AG09309 (cell line): Measurements from ENCODE around the gene IFI27L2.
A peak's percentile ranks its signal among the peaks of the same experiment; 100 is the strongest.

Experiments
- DNase-seq: peaks from one replicate; pipeline ENCODE4 v3.0.0-alpha.2; 2010; ENCODE audit warnings: low read depth
- H3K4me3 ChIP-seq: 2 replicates; pipeline ENCODE4 v1.5.1; 2011; ENCODE audit warnings: mild to moderate bottlenecking, low read depth, low read length, moderate library complexity; ENCODE audit not compliant: control insufficient read depth
- TF ChIP-seq, protein P1 (sequence below): IDR thresholded peaks from 2 replicates; pipeline ENCODE4 v1.5.1; 2011; ENCODE audit warnings: mild to moderate bottlenecking, low read depth, low read length, inconsistent platforms; ENCODE audit not compliant: insufficient read depth, control insufficient read depth; ENCODE audit errors: missing control alignments

The IFI27L2 gene

DNA sequence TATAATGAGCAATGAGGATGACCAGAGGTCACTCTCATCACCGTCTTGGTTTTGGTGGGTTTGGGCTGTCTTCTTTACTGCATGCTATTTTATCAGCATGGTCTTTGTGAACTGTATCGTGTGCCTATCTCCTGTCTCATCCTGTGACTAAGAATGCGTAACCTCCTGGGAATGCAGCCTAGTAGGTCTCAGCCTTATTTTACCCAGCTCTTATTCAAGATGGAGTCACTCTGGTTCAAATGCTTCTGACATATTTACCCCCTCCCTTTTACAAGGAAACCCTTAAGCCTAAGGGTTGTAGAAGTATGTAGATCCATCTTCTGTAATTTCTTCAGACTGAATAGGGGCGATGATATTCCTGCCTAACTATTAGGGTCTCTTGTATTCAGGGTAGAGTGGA is 39.9 kb downstream of the IFI27L2 start:
- no peak overlapping the region for H3K4me3 ChIP-seq
- TF ChIP-seq, protein P1, sequence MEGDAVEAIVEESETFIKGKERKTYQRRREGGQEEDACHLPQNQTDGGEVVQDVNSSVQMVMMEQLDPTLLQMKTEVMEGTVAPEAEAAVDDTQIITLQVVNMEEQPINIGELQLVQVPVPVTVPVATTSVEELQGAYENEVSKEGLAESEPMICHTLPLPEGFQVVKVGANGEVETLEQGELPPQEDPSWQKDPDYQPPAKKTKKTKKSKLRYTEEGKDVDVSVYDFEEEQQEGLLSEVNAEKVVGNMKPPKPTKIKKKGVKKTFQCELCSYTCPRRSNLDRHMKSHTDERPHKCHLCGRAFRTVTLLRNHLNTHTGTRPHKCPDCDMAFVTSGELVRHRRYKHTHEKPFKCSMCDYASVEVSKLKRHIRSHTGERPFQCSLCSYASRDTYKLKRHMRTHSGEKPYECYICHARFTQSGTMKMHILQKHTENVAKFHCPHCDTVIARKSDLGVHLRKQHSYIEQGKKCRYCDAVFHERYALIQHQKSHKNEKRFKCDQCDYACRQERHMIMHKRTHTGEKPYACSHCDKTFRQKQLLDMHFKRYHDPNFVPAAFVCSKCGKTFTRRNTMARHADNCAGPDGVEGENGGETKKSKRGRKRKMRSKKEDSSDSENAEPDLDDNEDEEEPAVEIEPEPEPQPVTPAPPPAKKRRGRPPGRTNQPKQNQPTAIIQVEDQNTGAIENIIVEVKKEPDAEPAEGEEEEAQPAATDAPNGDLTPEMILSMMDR: no peak
- DNase-seq: no peak

DNA sequence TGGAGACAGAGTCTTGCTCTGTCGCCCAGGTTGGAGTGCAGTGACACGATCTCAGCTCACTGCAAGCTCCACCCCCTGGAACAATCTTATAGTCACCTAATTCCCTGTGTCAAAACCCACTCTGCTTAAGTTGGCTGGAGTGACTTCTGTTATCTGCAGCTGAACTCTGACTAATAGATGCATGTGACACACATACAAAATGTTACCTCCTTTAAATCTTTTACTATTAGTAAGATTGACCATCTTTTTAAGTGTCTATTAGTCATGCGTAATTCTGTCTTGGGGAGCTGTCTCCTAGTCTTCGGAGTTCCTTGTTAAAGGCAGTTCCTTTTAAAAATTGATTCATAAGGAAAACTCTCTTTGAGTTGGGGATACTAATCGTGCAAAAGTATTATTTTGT is 40.9 kb downstream of the IFI27L2 start:
- DNase-seq: no peak
- no peak overlapping the region for H3K4me3 ChIP-seq
- TF ChIP-seq, protein P1: no peak

DNA sequence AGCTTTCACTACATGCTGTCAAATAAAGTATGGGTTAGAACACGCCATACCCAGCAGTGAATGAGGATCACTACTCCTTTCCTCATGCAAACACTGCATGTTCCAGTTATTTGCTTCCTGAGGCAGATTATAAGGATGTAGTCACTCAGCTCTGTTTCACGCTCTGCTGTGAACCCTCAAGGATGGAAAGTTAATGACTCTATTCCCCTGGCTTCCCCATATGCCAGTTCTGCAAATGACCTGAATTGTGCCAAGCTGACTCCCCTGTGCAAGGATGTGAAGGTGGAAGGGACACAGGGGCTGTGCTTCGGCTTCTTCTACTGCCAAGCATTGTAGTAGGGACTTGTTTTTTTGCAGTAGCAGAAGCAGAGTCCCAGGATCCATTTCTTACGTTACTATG is 41.5 kb downstream of the IFI27L2 start:
- TF ChIP-seq, protein P1: no peak
- H3K4me3 ChIP-seq: no peak overlapping the region
- DNase-seq: no peak

DNA sequence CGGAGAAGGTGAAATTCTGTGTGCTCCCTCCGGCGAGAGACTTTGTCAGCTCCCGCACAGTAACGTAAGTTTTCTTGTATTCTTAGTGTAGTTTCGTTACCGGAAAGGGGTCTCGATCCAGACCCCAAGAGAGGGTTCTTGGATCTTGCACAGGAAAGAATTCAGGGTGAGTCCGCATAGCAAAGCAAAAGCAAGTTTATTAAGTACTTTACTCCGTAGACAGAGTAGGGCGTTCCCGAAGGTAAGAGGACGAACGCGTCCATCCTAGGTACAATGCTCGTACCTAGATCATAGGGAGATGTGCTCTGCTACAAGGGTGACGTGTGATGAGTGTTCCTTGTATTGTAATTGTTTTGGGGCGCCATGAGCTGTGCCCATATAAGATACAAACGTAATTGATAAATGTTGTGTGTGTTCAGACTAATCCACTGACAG is 48.0 kb downstream of the IFI27L2 start:
- DNase-seq: no peak

GRCh38 chr14:94080621-94081385 is 48.6 kb downstream of the IFI27L2 start, which contains the start of the genes DDX24 and IFI27L1:
TSS of gene DDX24 (minus strand) at chr14:94081202. CDS start at chr14:94079742, 1,460 bp downstream.
TSS of gene IFI27L1 (plus strand) at chr14:94081310. CDS start at chr14:94096938, 15,628 bp downstream.
- TF ChIP-seq, protein P1: no peak
- peak; percentile 73 for DNase-seq
- H3K4me3 ChIP-seq: peak within 1 kb of the TSS; percentile 99

More for the DNA sequence above, 48.0 kb downstream of the IFI27L2 start:
- peak overlapping the region; percentile 99 for H3K4me3 ChIP-seq
- TF ChIP-seq, protein P1: no peak

GRCh38 chr14:94079891-94080620 is 49.3 kb downstream of the IFI27L2 start:
- TF ChIP-seq, protein P1: no peak
- DNase-seq: no peak
- peak overlapping the region; percentile 99 for H3K4me3 ChIP-seq
